GM04503 (cell line): ENCODE measurements around the gene CKS2.

ENCODE experiments used
- DNase-seq: peaks from one replicate; pipeline ENCODE4 v3.0.0-alpha.2; 2012; ENCODE audit warnings: low read depth

CKS2 gene

DNA sequence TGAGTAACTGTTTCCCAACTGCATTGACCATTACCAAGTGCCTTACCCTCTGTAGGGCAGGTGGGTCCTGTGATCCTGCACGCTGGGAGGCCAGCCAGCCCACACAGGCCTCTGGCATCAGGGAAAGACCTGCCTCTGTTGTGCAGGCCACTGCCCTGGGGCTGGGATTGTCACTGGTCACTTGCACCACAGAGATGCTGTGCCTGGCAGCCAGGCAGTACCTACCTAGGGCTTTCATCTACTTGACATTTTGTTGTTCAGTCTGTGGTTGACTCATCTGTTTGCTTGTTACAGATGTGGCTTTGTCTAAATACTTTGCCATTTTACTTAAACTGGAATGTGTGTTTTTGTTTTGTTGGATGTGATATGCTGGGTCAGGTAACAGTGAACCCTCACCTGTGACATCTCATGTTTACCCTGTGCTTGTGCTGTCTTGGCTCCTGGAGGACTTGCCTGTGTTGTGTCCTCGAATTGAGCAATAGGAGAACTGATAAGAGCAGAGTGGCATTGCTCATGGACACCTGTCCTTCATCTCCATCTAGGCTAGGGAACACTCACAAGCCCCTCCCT, 40.1 kb downstream of the CKS2 start:
- no peak for DNase-seq

DNA sequence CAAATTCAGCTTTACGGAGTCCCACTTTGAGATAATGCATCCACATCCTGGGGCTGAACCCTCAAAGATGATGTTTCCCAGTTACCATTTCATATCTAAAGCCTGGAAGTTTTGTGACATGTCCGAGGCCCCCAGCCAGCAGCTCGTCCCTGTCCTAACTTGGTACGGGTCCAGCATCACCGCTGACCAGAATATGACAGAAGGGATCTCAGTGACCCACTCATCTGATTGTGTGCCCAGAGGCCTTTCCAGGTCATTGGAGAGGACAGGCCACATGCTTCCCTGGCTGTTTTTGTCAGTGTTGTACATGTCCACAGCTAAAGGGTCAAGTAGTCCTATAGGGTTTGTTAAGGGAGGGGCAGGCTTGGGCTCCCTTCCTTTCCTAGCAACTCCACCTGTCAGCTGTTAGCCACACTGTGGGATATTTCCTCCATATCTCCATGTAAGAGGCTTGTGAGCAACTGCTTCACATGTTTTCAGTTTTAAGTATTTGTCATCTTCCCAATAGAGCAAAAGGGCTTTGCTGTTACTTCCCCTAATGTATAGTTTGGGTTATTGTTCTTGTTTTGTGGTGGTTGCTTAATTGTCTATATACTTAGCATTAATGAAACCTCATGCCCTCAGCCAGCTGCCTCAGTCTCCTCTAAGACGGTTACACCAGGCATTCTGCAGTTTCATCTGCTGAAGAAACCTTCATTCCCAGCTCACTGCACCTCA, 40.7 kb downstream of the CKS2 start:
- DNase-seq, result no peak

DNA sequence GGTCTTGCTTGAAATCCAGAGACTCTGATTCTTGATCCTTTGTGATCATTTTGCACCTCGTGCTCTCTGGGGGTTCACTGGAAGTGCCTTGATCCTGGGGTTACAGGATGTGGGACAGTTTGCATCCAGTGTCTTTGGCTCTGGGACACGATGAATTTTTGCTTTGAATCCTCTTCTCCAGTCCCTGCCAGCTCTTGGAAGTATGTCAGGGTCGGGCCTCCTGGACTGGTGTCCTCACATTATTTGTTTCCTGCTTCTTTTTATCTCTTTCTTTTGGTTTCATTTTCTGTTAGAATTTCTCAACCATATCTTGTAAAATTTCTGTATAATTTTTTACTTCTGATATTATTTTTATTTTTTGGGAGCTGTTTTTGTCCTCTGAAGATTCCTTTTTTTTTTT, 41.5 kb downstream of the CKS2 start:
- DNase-seq, result no peak

DNA sequence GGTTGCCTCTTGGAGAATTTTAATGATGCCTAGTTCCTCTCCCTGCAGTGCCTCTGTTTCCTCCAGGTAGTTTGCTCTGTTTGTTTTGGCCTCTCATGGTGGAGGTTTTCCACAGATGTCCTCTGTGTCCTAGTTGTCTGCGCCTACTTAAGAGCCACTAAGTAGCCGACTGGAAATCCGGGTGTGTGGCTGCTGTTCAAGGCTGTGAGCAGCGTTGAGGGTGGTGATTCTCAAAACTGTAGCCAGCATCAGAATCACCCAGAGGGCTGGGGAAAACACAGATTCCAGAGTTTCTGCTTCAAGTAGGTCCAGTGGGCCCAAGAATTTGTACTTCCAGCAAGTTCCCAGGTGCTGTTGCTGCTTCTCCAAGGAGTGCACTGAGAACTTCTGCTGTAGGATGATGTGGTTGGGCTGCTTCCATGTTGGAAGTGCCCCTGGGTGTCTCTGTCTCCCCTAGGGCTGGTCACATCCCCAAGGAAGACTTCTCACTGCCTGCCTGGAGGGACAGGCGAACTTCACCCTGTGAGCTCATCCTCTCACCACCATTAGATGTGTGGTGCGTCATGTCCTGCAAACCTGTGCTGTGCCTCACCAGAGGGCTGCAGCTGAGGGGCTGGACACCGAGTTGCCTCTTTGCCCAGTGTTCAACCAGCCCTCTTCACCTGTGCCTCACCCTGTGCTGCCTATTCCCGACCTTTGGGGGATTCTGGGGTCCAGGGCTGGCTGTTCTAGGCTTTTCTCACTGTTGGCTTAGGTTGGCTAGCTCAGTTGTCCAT, 42.1 kb downstream of the CKS2 start:
- DNase-seq, result no peak

DNA sequence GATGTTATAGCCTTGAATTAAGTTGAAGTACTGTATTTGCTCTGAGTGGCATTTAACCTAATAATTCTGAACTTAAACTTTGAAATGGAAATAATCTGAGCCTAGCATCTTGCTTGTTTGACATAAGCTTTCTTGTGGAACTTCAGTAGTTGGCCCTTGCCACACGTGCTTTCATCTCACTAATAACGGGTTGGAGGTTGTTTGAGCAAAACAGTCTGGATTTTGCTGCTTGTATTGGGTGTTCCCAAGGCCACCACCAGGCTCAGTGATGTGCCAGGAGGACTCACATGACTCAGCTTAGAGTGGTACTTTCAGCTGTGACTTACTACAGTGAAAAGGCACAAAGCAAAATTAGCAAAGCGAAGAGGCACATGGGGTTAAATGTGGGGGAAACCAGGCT, 43.0 kb downstream of the CKS2 start:
- DNase-seq, result no peak

DNA sequence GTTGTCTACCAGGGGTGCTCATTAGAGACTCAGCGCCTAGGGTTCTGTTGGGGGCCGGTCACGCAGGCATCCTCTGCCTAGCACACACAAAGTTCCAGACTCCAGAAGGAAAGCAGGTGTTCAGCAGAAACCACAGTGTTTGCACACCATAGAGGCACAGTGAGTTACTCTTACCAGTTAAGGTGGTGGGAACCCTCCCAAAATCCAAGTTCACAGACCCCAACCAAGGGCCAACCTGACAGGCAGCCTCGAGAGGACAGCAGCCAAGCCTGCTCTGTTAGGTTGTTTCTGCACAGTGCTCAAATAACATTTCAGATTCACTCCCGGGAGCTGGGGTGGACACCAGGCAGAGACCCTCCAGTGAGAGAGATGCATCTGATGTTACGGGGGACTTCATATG, 43.5 kb downstream of the CKS2 start:
- no peak for DNase-seq

DNA sequence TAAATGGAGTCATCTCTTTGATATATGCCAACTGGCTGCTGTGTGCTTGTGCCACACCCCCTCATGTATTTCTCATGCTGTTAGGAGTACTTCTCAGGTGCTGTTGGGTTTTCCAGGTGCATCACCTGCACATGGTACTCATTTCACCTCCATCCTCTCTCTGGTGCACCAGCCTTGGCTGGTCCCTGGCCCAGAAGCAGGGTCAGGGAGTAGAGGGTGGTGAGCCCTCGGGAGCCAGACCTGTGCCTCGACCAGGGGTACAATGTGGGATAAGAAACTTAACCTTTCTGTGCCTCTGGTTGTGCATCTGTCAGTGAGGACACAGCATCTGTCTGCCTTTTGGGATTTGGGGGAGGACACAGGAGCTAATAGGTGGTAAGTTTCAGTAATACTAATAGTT, 45.8 kb downstream of the CKS2 start:
- no peak for DNase-seq

DNA sequence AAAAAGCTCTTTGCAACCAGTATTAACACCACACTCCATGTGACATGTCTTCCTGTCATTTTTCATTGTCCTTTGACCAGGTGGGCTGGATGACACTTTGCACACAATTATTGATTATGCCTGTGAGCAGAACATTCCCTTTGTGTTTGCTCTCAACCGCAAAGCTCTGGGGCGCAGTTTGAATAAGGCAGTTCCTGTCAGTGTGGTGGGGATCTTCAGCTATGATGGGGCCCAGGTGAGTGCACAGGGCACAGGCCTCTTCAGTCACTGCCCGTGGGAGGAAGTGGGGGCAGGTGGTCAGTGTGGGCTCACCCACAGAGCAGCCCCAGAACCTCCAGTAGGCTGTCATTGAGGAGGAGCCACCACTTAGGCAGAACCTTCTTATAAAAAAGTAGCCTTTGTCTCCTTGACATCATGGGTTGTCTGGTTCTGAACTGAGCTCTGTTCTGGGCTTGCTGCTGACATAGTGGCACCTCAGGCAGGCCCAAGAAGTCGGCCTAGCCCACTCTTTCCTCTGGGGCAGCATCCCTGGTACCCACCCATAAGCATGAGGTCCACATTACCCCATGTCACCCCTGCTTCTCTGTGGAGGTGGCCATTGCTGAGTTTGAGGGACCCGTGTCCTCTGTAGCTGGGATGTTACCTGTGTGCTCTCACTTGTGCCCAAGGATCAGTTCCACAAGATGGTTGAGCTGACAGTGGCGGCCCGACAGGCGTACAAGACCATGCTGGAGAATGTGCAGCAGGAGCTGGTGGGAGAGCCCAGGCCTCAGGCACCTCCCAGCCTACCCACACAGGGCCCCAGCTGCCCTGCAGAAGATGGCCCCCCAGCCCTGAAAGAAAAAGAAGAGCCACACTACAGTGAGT, 46.6 kb downstream of the CKS2 start:
- no peak for DNase-seq

DNA sequence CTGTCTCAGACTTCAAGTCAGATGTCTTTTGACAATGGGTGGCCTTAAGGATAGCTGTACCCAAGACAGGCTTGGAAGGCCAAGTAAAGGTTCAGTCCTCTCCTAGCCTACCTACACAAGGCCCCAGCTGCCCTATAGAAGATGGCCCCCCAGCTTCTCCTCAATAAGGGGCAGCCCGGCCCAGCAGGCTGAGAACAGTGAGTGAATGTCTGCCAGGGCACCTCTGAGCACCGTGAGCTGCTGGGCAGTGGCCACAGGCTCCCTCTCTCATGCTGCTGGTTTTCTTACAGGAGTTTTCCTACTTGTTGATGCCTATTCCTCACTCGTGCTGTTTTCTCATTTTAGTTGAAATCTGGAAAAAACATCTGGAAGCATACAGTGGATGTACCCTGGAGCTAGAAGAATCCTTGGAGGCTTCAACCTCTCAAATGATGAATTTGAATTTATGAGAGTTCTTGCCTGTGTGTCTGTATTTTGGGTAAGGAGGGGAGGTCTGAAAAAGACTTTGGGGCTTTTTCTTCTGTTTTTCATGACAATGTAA, 47.5 kb downstream of the CKS2 start:
- DNase-seq, result no peak

DNA sequence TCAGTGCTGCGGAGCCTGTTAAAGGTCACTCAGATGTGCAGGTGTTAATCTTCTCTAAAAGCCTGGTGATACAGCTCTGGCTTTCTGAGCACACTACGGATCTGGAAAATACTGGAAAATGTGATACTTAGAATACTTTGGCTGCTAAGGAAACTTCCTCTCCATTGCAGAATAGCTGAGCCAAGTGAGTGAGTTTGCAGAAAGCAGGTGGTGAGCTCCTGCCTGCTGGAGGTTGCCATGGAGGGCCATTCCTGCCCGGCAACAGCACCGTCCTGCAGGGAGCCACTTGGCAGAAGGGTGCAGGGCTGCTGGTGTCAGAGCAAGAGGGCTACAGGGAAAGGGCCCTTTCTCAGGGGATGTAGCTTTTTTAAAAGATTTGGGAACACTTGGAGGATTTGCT, 48.0 kb downstream of the CKS2 start:
- no peak for DNase-seq

DNA sequence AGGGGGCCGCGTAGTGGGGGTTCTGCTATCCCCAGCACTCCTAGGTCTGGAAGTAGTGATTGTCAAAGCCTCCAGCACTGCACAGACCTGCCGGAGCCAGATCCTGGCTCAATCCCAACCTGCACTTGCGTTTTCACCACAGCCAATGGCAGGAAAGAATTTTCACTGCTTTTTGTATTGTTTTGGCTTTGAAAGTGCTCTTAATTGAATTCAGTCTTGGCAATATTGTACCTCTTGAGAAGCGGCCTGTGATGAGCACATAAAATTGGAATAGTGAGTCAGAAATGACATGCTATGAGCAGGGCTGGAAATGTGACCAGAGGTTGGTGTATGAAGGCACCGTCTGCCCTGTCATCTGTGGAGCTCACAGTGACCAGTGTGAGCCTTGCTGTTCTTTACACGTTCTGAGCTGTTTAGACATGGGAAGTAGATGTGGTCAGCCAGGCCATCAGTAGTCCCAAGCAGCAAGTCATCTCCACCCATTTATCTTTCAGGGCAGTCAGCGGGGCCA, 48.8 kb downstream of the CKS2 start:
- no peak for DNase-seq

DNA sequence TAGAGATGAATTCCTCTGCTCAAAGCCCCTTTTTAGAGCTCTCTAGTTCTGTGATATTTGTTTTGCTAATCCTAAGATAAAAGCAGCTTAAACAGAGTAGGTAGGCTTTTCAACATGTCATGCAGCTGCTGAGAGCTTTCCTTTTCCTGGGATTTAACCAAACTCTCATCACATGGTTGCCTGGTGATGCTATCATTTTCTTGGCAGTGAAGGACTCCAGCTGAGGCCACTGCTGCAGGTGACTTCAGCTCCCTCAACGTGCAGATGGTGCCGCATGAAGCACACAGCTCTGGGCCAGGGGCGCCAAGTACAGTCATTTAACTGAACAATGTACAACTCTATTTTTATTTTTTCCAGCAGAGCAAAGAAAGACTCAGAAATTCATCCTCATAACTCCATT, 49.5 kb downstream of the CKS2 start:
- no peak for DNase-seq

DNA sequence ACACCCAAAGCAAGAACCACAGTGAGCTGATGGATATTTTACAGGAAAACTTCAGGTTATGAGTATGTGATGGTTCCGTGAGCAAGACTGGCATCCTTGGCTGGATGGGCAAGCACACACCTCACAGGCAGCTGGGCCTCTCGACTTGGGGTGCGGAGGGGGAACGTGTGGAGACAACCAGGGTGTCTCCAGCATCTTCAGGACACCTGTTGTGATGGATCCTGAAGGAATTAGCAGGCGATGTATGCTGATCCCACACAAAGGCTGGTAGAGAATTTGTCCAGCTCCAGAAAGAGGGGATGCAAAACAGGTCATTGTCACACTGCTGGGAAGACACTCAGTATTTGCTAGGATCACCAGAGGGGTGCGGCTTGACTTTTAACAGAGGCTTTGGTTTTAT, 50.0 kb downstream of the CKS2 start:
- no peak for DNase-seq

DNA sequence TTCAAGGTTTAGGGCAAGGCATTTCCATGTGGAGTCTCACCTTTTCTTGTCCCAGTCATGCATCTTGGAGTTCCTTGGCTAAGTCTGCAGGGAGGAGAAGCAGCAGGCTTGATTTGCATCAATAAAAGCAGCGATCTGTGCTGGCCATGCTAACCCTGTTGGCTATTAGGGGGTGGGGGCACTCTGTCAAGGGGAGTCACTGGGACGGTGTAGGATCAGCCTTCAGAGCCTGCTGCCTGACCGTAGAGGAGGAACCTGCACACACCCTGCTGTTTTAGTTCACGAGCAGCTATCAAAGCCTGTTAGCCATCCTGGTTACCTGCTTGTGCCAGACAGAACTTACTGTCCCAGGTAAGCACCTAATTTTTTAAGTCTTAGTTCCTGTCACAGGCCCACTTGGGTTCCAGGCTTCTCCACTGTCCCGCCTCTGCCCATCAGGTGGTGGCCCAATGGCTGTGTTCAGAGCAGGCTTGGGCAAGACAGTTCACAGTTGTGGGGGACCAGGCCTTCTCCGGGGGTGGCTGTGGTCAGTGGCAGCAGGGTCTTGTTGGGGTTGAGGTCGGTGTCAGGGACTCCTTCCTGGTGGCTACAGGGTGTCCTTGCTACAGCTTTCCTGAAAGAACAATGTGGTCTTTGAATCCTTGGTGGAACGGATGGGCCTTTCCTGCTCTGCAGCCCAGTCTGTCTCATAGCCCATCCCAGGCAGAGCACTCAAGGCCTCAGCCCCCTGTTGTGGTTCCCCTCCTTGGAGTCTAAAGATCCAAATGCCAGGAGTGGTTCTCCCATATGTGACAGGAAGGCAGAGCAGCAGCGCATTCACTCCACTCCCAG, 51.0 kb downstream of the CKS2 start:
- DNase-seq, result no peak

DNA sequence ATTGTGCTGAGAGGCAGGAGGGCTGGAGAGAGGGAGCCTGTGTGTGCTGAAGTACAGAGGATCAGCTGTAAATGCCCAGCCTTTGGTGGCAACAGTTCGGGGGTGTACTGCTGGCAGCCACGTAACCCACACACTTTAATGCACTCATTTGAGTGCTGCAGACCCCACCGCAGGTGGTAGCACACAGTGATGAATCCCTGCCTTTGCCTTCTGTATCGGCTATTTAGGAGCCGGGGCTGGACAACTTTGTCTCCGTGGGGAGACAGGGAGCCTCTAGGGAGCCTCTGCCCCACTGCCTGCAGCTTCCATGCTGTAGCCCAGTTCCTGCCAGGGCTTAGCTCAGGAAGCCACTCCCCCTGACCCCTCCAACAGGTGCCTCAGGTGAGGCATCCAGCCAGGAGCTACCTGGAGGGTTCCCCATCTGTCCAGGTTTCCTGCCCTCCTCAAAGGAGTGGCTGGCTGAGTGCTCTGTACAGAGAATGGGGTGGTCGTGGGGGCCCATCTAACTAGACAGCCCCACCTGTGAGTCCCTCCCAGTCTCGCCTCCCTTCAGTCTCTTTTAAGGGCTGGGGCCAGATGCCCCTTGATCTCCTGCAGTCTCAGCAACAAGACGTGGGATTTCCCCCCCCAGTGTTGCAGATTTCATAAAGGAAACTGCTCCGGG, 51.8 kb downstream of the CKS2 start:
- no peak for DNase-seq

DNA sequence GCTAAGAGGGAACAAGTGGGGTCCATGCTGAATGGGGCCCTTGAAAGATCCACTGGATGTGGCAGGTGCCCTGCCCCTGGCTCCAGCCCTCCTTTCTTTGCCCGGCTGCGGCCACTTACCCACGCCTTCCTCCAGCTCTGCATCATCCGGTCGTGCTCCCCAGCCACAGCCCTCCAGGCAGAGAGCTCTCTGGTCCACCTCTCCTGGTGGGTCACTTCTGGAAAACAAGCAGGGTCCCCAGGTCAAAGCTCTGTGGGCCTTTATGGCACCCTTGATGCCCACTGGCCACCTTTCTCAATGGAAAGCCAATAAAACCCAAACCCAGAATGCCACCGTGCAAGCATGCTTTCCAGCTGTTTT, 52.3 kb downstream of the CKS2 start:
- no peak for DNase-seq

DNA sequence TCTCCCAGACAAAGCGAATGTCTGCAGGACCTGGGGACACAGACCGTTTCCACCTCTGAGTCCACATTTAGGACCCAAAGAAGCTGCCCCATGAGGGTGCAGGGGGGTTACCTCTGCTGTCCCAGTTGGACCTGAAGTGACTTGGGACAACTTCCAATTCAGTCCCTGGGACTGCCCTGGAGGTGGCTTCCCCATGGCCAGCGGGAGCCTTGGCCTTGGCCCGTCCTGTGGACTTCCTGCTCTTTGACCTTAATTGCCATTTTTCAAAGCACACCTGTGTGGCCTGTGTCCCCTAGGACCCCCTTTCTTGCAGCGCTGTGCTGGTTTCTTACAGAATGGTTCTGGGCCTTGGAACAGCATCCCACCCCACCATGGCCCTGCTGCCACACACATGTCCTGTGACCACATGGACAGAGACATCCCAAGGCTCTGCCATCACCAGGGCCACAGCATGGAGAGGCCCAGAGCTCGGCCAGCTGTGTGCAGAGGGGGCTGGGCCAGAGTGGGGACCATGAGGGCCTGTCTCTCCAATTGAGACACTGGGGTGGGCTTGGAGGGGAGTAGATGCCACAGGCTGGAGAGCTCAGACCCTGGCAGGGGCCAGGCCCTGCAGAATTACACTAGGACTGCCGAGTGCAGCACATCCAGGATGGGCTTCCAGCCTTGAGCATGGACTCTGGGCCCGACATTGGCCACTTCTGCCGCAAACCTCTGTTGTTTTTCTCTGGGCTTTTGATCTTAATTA, 53.1 kb downstream of the CKS2 start:
- no peak for DNase-seq

DNA sequence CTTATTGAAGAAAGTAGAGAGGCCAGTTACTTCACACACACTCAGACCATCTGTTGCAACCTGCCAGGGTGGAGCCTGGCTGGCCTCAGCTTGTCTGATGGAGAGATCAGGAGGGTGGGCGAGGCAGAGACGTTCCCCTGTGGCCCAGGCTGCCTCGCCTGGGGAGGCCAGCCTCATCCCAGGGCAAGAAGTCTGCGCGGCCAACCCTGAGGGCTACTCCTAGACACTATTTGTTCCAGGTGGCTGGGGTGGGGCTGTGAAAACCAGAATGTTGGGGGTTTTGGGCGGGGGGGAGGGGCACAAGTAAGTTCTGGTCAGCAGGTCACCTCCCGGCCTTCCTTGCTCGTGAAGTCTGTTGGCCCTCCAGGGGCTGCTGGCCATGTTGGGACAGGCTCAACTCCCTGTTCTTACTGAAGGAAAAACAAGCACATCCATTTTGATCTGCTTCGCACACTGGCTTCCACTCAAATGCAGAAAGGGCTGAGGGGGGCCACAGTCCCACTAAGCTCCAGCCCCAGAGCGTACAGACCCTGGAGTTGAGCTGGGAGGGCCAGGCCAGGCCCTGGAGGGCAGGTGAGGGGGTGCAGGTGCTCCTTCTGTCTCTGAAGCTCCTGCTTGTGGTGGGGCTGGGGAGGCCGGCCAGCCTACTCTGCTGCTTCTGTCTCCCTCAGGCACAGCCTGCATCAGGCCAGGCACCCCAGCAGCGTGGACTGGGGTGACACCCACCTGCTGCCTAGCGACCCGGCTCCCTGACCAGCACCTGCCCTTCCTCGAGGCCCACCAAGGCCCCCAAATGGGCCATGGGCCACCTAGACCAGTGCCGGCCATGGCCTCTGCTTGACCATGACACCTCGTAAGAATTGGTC, 53.9 kb downstream of the CKS2 start:
- no peak for DNase-seq

DNA sequence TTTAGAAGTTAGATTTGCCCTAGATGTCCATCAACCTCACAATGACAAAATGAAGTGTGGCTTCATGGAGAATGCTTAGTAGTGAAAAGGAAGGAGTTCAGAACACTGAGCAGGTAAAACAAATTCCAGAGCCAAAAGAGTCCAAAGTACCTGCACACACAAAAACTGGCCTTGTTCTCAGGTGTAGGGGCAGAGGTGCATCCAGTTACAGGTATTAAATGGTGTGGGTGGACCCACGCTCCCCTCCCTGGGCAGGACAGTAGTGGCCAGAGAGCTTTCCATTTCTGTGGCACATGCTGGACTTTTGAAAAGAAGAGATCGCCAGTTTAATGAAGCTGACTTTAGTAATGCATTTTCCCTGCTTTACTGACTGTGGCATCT, 54.5 kb downstream of the CKS2 start:
- DNase-seq, result no peak
